ENCODE data around the gene CHST9. TPM values are rescaled to one million over a fixed set of nuclear protein-coding genes. Genes with fewer than 3 reads are reported as not detected.

The CHST9 gene
- polyA plus RNA-seq, 3 donors: not detected

DNA sequence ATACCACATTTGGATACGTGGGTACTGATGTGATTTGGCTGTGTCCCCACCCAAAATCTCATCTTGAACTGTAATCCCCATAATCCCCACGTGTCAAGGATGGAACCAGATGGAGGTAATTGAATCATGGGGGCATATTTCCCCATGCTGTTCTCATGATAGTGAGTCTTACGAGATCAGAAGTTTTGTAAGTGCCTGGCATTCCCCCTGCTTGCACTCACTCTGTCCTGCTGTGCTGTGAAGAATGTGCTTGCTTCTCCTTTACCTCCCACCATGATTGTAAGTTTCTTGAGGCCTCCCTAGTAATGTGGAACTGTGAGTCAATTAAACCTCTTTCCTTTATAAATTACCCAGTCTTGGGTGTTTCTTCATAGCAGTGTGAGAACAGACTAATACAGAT lies 70.3 kb downstream of the CHST9 start:
- Histone ChIP-seq H3K4me1 (ENCODE audit: control insufficient read depth in 1 of 2, insufficient read depth in 2 of 2, low read length in 2 of 2) (no peaks in the 10 kb centered on the region), H3K27ac (ENCODE audit: low read depth in 1 of 2, low read length in 2 of 2) (no peak overlapping the region), H3K4me3 (replicated peaks in 1 of 3; ENCODE audit: low read depth in 2 of 3, low read length in 3 of 3) (no peak overlapping the region), H3K9ac (ENCODE audit: insufficient read depth, low read length, poor library complexity, severe bottlenecking) (no peak overlapping the region), H3K36me3 (replicated peaks in 1 of 2; ENCODE audit: control insufficient read depth in 1 of 2, insufficient read depth in 2 of 2, low read length in 2 of 2) (no peaks in the 10 kb centered on the region), H3K9me3 (replicated peaks in 1 of 2; ENCODE audit: control insufficient read depth in 1 of 2, insufficient read depth in 1 of 2, low read length in 2 of 2) (no peaks in the 10 kb centered on the region), H4K20me1 (ENCODE audit: insufficient read depth, low read length) (no peaks in the 10 kb centered on the region), H3K4me2 (replicated peaks; ENCODE audit: extremely low read depth, low read length, poor library complexity, severe bottlenecking) (no peak overlapping the region), H3K27me3 (ENCODE audit: control insufficient read depth in 2 of 2, insufficient read depth in 2 of 2, low read length in 2 of 2) (no peaks in the 10 kb centered on the region), H2AFZ (ENCODE audit: insufficient read depth, low read depth, low read length, poor library complexity, severe bottlenecking) (no peak overlapping the region), H3K79me2 (ENCODE audit: insufficient read depth, low read length) (no peaks in the 10 kb centered on the region)
- H3K36me3 Mint-ChIP-seq: no peaks in the 10 kb centered on the region
- TF ChIP-seq CTCF (IDR thresholded peaks at IDR 0.05): no peak
- H3K4me3 Mint-ChIP-seq: no peak overlapping the region
- peaks cover 0 to 3% (median 0%) of the 10 kb centered on the region in 7 donors for H3K9me3 Mint-ChIP-seq
- H3K4me1 Mint-ChIP-seq: no peaks in the 10 kb centered on the region
- intact Hi-C loops (cut with micrococcal nuclease): no loop called here
- DNase-seq: no peak
- peaks cover 1 to 2% (median 2%) of the 10 kb centered on the region in 3 donors for H3K27me3 Mint-ChIP-seq (ENCODE audit: low read depth in 3 of 3)
- no peak overlapping the region for H3K27ac Mint-ChIP-seq
- no CpG with 5 or more reads among the region's 3 CpGs for WGBS (ENCODE audit: insufficient coverage)

GRCh38 chr18:27113358-27113757 lies 71.8 kb downstream of the CHST9 start:
- peaks cover 0 to 2% (median 2%) of the 10 kb centered on the region in 3 donors for H3K27me3 Mint-ChIP-seq (ENCODE audit: low read depth in 3 of 3)

More at GRCh38 chr18:27113358-27113757, 71.8 kb downstream of the CHST9 start:
- Mint-ChIP-seq H3K27ac (no peak overlapping the region), H3K4me1 (no peaks in the 10 kb centered on the region), H3K9me3 (peaks cover 0 to 5% (median 0%) of the 10 kb centered on the region in 7 donors), H3K36me3 (no peaks in the 10 kb centered on the region), H3K4me3 (no peak overlapping the region)
- Histone ChIP-seq H3K79me2 (ENCODE audit: insufficient read depth, low read length) (no peaks in the 10 kb centered on the region), H3K4me2 (replicated peaks; ENCODE audit: extremely low read depth, low read length, poor library complexity, severe bottlenecking) (no peak overlapping the region), H2AFZ (ENCODE audit: insufficient read depth, low read depth, low read length, poor library complexity, severe bottlenecking) (no peak overlapping the region), H3K9me3 (replicated peaks in 1 of 2; ENCODE audit: control insufficient read depth in 1 of 2, insufficient read depth in 1 of 2, low read length in 2 of 2) (no peaks in the 10 kb centered on the region), H3K36me3 (replicated peaks in 1 of 2; ENCODE audit: control insufficient read depth in 1 of 2, insufficient read depth in 2 of 2, low read length in 2 of 2) (no peaks in the 10 kb centered on the region), H3K4me3 (replicated peaks in 1 of 3; ENCODE audit: low read depth in 2 of 3, low read length in 3 of 3) (no peak overlapping the region), H4K20me1 (ENCODE audit: insufficient read depth, low read length) (no peaks in the 10 kb centered on the region), H3K27me3 (ENCODE audit: control insufficient read depth in 2 of 2, insufficient read depth in 2 of 2, low read length in 2 of 2) (no peaks in the 10 kb centered on the region), H3K9ac (ENCODE audit: insufficient read depth, low read length, poor library complexity, severe bottlenecking) (no peak overlapping the region), H3K27ac (ENCODE audit: low read depth in 1 of 2, low read length in 2 of 2) (no peak overlapping the region), H3K4me1 (ENCODE audit: control insufficient read depth in 1 of 2, insufficient read depth in 2 of 2, low read length in 2 of 2) (no peaks in the 10 kb centered on the region)
- no peak for DNase-seq
- intact Hi-C loops (cut with micrococcal nuclease): no loop called here
- no peak for TF ChIP-seq CTCF (IDR thresholded peaks at IDR 0.05)
